ENCODE data around the gene HS3ST1.
"Not testable (repeated sequence)": the region's sequence is repeated elsewhere in the genome, so short reads cannot be mapped to it uniquely, and the experiment has no call there.

HS3ST1 gene

DNA sequence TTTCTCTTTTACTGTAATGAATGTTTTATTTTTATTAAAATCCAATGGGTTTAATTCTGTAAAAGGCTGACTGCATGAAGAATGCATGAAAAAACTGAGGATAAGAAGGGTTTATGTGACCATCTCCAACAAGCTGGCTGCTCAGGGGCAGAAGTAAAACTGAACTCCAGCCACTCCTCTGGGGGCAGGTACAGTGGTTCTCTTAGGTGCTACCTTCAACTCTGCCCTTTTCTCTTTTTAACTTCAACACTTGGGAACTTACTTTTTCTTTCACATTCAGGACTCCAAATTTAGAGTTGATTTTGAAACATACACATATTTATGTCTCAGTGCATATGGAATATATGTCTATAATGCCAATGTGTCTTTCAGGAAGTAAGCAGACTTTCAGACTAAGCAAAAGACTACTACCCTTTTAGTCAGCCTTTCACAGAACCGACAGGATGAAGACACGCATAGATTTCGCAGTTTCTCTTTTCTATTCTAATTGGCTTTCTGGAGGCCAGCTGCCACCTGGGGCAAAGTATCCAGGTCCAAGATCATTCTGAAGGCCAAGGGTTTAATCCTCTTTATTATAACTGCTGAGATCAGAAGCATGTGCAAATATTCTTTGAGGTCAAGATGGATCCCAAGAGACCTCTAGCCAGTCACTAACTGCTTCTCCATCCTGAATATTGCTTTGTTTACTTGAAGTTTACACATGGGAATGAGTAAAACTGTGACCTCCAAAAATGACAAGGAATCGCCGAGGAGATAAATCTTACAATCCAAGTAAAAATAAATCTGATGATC is 30.7 kb downstream of the HS3ST1 start:
- DNase-seq = no peak

DNA sequence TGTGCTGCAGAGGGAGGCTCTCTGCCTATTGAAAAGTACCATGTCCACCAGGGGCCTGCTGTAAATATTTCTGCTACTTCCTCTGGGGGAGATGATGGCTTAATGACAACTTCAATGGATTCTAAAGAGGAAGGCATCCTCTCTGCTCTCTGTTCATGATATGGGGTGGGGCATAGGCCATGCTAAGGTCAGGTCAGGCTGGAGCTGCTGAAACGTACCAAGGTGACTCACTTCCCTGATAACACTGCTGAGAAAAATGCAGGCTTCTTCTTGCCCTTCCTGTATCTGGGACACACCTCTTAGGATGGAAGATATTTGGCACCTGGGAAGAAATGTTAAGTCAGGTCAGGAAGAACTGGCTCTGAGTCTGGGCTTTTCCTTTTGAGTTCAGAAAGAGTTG is 31.5 kb downstream of the HS3ST1 start:
- DNase-seq = no peak

DNA sequence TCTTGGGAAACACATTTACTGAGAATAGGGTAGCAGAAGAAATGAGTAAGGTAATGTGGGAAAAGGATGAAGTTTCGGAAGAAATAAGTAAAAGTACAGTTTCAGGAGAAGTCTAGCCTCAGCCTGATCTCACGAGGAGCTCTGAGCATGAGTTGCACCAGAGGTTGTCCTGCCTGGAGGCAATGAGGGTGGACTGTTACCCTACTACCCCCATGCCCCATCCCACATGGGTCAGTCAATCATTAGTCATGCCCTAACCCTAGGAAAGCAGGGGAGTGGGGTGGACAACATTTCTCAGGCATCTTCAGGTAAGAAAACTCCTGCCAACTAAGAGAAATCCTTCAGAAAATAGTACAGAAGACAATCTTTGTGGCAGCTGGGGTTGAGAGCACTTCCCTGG is 35.1 kb downstream of the HS3ST1 start:
- no peak for DNase-seq

DNA sequence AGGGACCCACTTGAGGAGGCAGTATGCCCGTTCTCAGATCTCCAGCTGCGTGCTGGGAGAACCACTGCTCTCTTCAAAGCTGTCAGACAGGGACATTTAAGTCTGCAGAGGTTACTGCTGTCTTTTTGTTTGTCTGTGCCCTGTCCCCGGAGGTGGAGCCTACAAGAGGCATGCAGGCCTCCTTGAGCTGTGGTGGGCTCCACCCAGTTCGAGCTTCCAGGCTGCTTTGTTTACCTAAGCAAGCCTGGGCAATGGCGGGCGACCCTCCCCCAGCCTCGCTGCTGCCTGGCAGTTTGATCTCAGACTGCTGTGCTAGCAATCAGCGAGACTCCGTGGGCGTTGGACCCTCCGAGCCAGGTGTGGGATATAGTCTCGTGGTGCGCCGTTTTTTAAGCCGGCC is 44.6 kb downstream of the HS3ST1 start:
- not testable (repeated sequence) for DNase-seq

DNA sequence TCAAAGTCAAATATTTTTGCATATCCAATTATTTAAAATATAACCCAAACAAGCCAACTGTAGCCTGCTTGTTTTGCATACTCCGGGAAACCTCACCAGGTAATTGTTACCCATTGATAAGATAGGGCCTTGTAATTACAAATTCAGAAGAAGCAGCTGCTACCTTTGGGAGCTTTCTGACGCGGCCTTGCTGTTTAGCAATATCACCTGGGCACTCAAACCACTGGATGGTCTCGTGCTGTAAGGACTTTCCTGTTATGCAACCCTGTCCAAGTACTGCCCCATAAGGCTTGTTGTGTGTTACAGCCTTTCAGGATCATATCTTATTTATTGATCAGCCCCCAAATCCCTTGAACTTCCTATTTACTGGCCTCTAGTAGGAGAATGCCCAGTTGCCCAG is 52.1 kb downstream of the HS3ST1 start:
- DNase-seq = no peak

DNA sequence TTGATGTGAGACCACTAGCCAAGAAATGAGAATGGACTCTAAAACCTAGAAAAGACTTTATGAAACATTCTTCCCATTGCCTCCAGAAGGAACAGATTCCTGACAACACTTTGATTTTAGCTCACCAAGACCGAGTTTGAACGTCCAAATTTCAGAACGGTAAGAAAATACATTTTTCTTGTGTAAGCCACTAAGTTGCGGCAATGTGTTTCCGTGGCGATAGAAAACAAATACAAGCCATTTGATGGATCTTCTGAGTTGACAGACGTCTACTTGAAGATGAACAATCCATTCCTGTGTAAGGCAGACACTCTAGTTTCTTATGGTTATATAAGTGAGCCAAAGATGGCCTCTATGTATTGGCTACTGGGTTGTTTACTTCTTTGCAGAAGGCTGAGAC is 52.5 kb downstream of the HS3ST1 start:
- DNase-seq = no peak

DNA sequence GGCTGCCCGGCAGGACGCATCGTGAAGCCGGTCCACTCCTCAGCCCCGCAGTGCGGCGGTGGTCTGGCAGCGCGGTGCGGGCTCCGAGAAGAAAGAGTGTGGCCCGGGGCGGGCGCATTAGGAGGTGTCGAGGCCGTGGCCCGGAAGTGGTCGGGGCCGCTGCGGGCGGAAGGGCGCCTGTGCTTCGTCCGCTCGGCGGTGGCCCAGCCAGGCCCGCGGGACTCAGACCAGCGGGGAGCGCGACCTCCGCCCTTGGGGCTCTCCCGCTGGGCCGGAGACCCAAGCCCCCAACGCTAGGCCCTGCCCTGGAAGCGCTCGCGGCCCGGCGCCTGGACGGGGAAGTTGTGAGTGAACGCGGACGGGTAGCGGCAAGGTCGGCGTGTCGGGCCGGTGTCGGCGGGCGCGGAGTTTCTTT is 60.0 kb downstream of the HS3ST1 start:
- DNase-seq = no peak

DNA sequence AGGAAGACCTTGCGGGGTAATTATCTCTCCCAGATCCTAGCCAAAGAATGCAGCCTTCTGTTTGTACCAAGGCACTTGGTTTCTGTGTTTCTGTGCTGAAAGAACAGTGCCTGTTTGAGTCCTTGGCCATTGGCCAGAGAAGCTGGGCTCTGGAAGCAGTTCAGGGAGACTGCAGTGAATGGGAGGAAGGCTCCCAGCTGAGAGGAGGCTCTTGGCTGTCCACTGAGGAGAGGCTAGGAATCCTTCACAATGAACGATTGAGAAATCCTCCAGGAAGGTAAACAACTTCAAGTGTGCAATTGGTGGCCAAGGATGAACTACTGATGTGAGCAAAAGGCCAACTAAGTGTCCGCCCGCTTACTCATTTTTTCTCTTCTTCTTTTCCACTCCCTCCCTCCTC is 61.3 kb downstream of the HS3ST1 start:
- no peak for DNase-seq

DNA sequence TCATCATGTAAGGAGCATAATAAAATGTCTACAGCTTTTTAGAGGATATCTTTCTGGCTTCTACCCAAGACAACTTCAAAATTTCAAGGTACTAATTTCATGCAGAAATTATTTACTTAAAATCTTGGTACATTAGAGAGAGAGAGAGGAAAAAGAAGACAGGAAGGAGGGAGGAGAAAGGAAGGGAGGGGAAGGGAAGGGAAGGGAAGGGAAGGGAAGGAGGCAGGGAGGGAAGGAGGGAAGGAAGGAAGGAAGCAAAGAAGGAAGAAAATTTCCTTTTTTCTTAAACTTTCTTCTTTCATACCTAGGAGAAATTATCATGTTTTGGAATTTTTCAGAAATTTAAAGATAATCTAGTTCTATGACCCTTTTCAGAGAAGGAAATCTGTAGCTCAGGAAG is 61.8 kb downstream of the HS3ST1 start:
- no peak for DNase-seq

DNA sequence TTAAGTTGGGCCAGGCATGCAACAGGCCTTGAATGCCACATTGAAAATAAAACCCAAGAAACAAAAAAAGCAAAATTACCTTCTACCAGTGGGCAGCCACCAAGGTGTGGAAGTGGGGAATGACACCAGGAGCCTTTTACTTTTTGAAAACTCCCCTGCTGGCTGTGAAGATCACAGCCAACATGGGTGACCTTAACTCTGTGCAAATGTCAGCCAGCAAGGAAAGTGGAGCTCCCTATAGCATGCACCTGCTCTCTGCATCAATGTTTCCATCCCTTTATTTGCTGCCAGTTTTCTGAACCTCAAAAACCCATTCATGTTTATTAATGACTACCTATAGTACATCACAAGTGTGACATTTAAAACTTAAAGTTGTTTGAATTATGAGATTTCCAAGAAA is 63.7 kb downstream of the HS3ST1 start:
- DNase-seq = no peak

DNA sequence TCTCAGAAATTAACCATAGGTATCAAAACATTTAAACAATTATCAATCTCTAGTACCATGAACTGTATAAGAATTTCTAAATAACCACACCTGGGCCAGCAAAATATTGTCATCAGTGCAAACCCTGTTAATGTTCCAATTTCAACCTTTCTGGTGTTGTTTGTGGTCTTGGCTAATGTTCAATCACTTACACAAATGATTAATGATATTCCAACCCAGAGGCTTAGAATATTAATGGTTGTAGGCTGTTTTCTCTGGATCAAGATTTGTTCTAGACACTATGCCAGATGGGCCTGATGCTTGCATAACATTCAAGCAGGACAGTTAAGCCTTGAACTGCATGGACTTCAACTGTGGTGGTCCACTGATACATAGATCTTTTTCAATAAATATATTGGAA is 69.1 kb downstream of the HS3ST1 start:
- DNase-seq = no peak

DNA sequence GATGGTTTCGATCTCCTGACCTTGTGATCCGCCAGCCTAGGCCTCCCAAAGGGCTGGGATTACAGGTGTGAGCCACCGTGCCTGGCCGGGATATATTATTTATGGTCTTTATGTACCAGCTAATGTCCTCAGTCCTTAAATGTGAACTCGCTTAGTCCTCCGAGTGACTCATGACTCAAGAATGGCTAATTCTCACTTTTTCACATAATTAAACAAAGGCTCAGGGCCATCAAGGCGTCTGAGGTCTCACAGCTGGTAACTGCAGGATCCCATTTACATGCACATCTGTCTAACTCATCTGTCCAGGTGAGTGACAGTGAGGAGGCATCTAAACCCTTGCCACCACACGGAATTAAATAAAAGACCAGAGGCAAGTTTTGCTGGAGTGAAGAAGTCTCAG is 73.5 kb downstream of the HS3ST1 start:
- DNase-seq = no peak

DNA sequence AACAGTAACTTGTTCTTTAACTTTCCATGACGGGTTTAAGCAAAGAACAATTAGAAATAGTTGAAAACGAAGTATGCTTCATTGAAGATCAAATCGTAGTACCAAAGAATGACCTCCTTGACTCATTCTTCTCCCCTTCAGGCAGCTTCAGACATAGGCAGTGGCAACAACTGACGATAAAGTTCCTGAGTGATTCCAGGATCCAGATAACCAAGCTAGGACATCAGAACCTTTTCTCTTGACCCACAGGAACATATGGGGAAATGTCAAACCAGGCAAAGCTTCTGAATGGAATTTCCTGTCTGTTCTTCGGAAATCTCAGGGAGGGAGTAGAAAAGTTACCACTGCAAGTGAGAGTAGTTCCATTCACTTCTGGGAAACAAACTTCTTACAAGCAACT is 74.2 kb downstream of the HS3ST1 start:
- DNase-seq = no peak

DNA sequence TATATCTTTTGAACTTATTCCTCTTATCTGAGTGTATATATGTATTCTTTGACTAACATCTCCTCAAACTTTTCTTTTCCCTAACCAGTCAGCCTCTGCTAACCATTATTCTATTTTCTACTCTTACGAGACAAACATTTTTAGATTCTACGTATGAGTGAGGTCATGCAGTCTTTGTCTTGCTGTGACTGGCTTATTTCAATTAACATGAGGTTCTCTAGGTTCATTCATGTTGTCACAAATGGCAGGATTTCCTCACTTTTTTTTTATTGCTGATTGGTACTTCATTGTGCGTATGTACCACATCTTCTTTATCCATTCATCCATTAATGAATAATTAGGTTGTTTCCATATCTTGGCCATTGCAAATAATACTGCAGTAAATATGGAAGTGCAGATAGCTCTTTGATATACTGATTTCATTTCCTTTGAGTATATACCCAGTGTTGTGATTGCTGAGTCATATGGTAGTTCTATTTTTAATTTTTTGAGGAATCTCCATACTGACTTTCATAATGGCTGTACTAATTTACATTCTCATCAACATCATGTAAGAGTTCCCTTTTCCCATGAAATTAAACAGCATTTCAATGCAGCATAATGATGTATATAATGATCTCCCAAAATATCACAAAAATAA is 80.1 kb downstream of the HS3ST1 start:
- DNase-seq = no peak

DNA sequence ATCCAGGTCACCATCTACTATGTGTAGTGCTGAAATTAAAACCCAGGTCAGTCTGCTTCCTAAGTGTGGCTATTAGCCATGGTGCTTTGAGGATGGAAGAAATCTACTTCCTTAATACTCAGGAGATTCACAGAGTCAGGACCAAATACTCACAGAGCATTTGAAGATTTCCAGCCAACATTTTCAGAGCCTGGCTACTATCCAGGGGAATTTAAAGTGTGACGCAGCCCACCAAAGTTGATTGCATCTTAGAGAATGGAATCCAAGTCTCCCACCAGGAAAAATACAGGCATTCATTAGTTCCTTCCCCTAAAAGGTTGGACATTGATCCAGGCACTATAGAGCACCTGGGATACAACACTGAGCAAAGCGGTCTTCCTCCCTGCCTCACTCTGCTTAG is 83.8 kb downstream of the HS3ST1 start:
- no peak for DNase-seq

DNA sequence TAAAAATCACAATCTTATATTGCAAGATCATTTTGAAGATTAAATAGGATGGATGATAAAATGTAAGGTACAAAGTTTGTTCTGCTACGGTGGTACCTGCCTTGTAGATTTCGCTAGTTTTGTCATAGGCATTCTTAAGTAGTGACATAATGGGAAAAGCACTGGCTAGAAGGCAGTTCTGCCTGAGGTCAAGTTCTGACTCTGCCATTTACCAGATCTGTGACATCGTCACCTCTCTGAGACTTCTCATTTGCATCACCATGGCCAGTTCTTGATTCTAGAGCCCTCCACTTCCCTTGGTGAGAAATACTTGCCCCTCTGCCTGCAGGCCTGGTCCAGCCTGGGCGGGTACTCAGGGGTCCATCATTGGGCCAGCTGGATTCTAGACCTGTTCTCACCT is 85.2 kb downstream of the HS3ST1 start:
- DNase-seq = no peak

Data from CD4-positive, alpha-beta T cell treated with Interleukin-12 subunit alpha and Interleukin-12 subunit beta, for 1 hour (primary cell).